HCT116 (cell line): ENCODE measurements around the gene BRD4. TPM values are rescaled to one million over a fixed set of nuclear protein-coding genes. Genes with fewer than 3 reads are reported as not detected.

Source experiments
- ATAC-seq: fragments of 200-7000 bp; cut with Tn5 transposase; 2 replicates; pipeline ENCODE4 v1.9.1; 2020; ENCODE audit warnings: mild to moderate bottlenecking, moderate library complexity
- BruUV-seq: library from RNA; stranded (reverse); fragments of 400-500 nt; replicated peaks from 2 replicates; lab custom pipeline; 2021; lab: Mats Ljungman, UMichigan
- CTCF ChIA-PET: fragments of 300-600 bp; sonication (Branson Sonifier 250); formaldehyde crosslinking; loops from one replicate; lab custom pipeline; 2021; ENCODE audit warnings: antibody characterized with exemption; lab: Charles Lee
- POLR2A ChIA-PET: fragments of 300-600, 350-600 bp; sonication (Branson Sonifier 250); formaldehyde crosslinking; loops from one replicate; lab custom pipeline; 2021; ENCODE audit warnings: antibody characterized with exemption; lab: Charles Lee
- RAD21 ChIA-PET, 2 experiments: fragments of 300-600 bp; sonication (Branson Sonifier 250); formaldehyde crosslinking; loops; one replicate each; lab custom pipeline; 2023; ENCODE audit warnings: low total read pairs in 2 of 2; ENCODE audit not compliant: uncharacterized antibody in 2 of 2, unreplicated experiment in 2 of 2, low non-redundant PET in 1 of 2; lab: Charles Lee
- DNase-seq: peaks from one replicate; pipeline ENCODE4 v3.0.0-alpha.2; 2010; ENCODE audit warnings: low read depth, low spot score
- H2AFZ ChIP-seq: fragments of 200-600 bp; shearing (Covaris generic), sonication (generic); 2 replicates; pipeline ENCODE4 v1.6.1; 2017; ENCODE audit warnings: low read depth, mixed run types, mixed read lengths, antibody characterized with exemption, low read length; ENCODE audit not compliant: poor library complexity, severe bottlenecking
- H3K27ac ChIP-seq: 2 replicates; pipeline ENCODE4 v1.5.1; 2012; ENCODE audit warnings: low read depth, low read length
- H3K27me3 ChIP-seq: fragments of 200-600 bp; sonication (generic); 2 replicates; pipeline ENCODE4 v1.6.1; 2016; ENCODE audit warnings: mixed run types, low read length, mixed read lengths; ENCODE audit not compliant: insufficient read depth
- H3K36me3 ChIP-seq, 2 experiments: fragments of 200-500 bp in 1 of 2; fragments of 200-600 bp in 1 of 2; sonication (Bioruptor generic) in 1 of 2; sonication (generic) in 1 of 2; 2 replicates each; pipeline versions ENCODE4 v1.5.1 to v1.6.1; 2014 to 2016; ENCODE audit warnings: low read length in 2 of 2, inconsistent platforms in 1 of 2, mixed read lengths in 1 of 2, mixed run types in 1 of 2; ENCODE audit not compliant: insufficient read depth in 2 of 2, control insufficient read depth in 1 of 2
- H3K4me1 ChIP-seq, 2 experiments: fragments of 200-600 bp in 1 of 2; sonication (generic) in 1 of 2; 2 replicates each; pipeline versions ENCODE4 v1.5.1 to v1.6.1; 2012 to 2017; ENCODE audit warnings: low read length in 2 of 2, inconsistent platforms in 1 of 2, mild to moderate bottlenecking in 1 of 2, mixed read lengths in 1 of 2, mixed run types in 1 of 2, moderate library complexity in 1 of 2; ENCODE audit not compliant: insufficient read depth in 2 of 2, control insufficient read depth in 1 of 2
- H3K4me2 ChIP-seq: fragments of 200-600 bp; sonication (generic); 2 replicates; pipeline ENCODE4 v1.6.1; 2017; ENCODE audit warnings: mixed run types, low read length, mixed read lengths
- H3K4me3 ChIP-seq, 2 experiments: fragments of 200-600 bp in 1 of 2; sonication (generic) in 1 of 2; replicated peaks in 1 of 2; 2 replicates each; pipeline ENCODE4 v1.5.1; 2011 to 2016; ENCODE audit warnings: low read length in 2 of 2, control low read depth in 1 of 2, low read depth in 1 of 2, mild to moderate bottlenecking in 1 of 2, mixed read lengths in 1 of 2, mixed run types in 1 of 2
- H3K79me2 ChIP-seq: fragments of 200-600 bp; sonication (generic); 2 replicates; pipeline ENCODE4 v1.6.1; 2017; ENCODE audit warnings: mild to moderate bottlenecking, mixed run types, low read length, moderate library complexity, mixed read lengths; ENCODE audit not compliant: insufficient read depth
- H3K9ac ChIP-seq: fragments of 200-600 bp; sonication (generic); 2 replicates; pipeline ENCODE4 v1.6.1; 2016; ENCODE audit warnings: low read length, mixed read lengths
- H3K9me2 ChIP-seq: fragments of 200-600 bp; sonication (generic), shearing (Covaris generic); 2 replicates; pipeline ENCODE4 v1.6.1; 2017; ENCODE audit warnings: mixed run types, mild to moderate bottlenecking, moderate library complexity; ENCODE audit not compliant: insufficient read depth
- H3K9me3 ChIP-seq, 2 experiments: fragments of 200-500 bp in 1 of 2; fragments of 200-600 bp in 1 of 2; sonication (Bioruptor generic) in 1 of 2; sonication (generic) in 1 of 2; 2 replicates each; pipeline ENCODE4 v1.6.1; 2014 to 2017; ENCODE audit warnings: low read length in 2 of 2, mixed read lengths in 2 of 2, inconsistent platforms in 1 of 2, low read depth in 1 of 2, mild to moderate bottlenecking in 1 of 2, mixed run types in 1 of 2, moderate library complexity in 1 of 2; ENCODE audit not compliant: control insufficient read depth in 1 of 2, insufficient read depth in 1 of 2
- H4K20me1 ChIP-seq: fragments of 200-600 bp; sonication (generic), shearing (Covaris generic); 2 replicates; pipeline ENCODE4 v1.6.1; 2017; ENCODE audit warnings: mixed run types, mild to moderate bottlenecking, moderate library complexity; ENCODE audit not compliant: insufficient read depth
- MAX ChIP-seq: IDR thresholded peaks from 2 replicates; pipeline ENCODE4 v1.6.1; 2012
- POLR2A ChIP-seq: IDR thresholded peaks from 2 replicates; pipeline ENCODE4 v1.7.0; 2011; ENCODE audit warnings: borderline replicate concordance; ENCODE audit not compliant: insufficient read depth, insufficient read length; ENCODE audit errors: extremely low read depth
- SIN3A ChIP-seq: IDR thresholded peaks from 2 replicates; pipeline ENCODE4 v1.6.1; 2012; ENCODE audit warnings: low read depth
- TCF7L2 ChIP-seq: IDR thresholded peaks from 2 replicates; pipeline ENCODE4 v1.7.0; 2011; ENCODE audit warnings: borderline replicate concordance, inconsistent platforms; ENCODE audit not compliant: insufficient read depth, insufficient read length; ENCODE audit errors: extremely low read depth
- ZBTB33 ChIP-seq: IDR thresholded peaks from 2 replicates; pipeline ENCODE4 v1.6.1; 2011; ENCODE audit warnings: mild to moderate bottlenecking, low read length, moderate library complexity; ENCODE audit not compliant: insufficient replicate concordance; ENCODE audit errors: extremely low read depth
- ZFX ChIP-seq: fragments of 450-650 bp; IDR thresholded peaks from 2 replicates; pipeline ENCODE4 v1.6.1; 2017
- intact Hi-C: fragments of 100-400 bp; cut with micrococcal nuclease; formaldehyde crosslinking; loops from 2 replicates; pipeline ENCODE4 v1.10.0; 2022
- total RNA-seq: library from RNA; stranded (reverse); gene quantifications from one replicate; pipeline ENCODE4 v1.2.1, GENCODE V29; 2021; ENCODE audit not compliant: unreplicated experiment

BRD4 gene
- total RNA-seq, 1 experiment from 2014 or later: 52.9 TPM

GRCh38 chr19:15379999-15380647 is 47.8 kb upstream of the BRD4 start:
- ATAC-seq: peak; percentile 58
- RAD21 ChIA-PET: interaction anchor here in 1 of 2 experiments (0.8 to 1.2 kb wide), 2 partner anchors 39 to 176 kb away, joined by 3 read pairs; partner anchors contain the start of gene AKAP8L

More at GRCh38 chr19:15379999-15380647, 47.8 kb upstream of the BRD4 start:
- peak overlapping the region; percentile 88 for H3K27ac ChIP-seq
- H3K4me1 ChIP-seq: peaks cover 13 to 33% of the 10 kb centered on the region in 2 experiments
- peaks cover 0 to 5% of the 10 kb centered on the region in 2 experiments; a peak in 2 of 4 replicates for H3K36me3 ChIP-seq
- no peak overlapping the region for H2AFZ ChIP-seq
- TF ChIP-seq ZBTB33 (peak; percentile 7), POLR2A (peak; percentile 11), TCF7L2 (no peak), MAX (0 out of 2 replicates have a peak, but pooled peaks have one; percentile 4), SIN3A (peak; percentile 31; the same call in 1 of the 2 replicates), ZFX (no peak)
- H3K9me3 ChIP-seq: no peaks in the 10 kb centered on the region
- peaks cover 50% of the 10 kb centered on the region for H3K79me2 ChIP-seq
- H4K20me1 ChIP-seq: peaks cover 9% of the 10 kb centered on the region; the same call in 1 of the 2 replicates
- H3K4me3 ChIP-seq: peak overlapping the region; percentile 51 to 83
- CTCF ChIA-PET: interaction anchor here (0.5 to 2.3 kb wide), 7 partner anchors 12 to 180 kb away, joined by 3 to 11 read pairs (median 3); partner anchors contain the start of gene AKAP8L
- POLR2A ChIA-PET: interaction anchor here (0.5 to 3.2 kb wide), 8 partner anchors 9 to 176 kb away, joined by 3 to 22 read pairs (median 5); partner anchors contain the start of gene AKAP8L
- no peaks in the 10 kb centered on the region for H3K9me2 ChIP-seq
- peak overlapping the region; percentile 97 for H3K4me2 ChIP-seq
- intact Hi-C loops: loop anchor here (2.0 to 10.0 kb wide), 3 partner anchors 39 to 177 kb away; partner anchors contain the start of gene AKAP8L
- no TSS peak for BruUV-seq
- peak overlapping the region; percentile 81 for H3K9ac ChIP-seq
- peak; percentile 23 for DNase-seq
- no peaks in the 10 kb centered on the region for H3K27me3 ChIP-seq
